ENCODE measurements around the gene ZNF630.
"Not testable (repeated sequence)": the region's sequence is repeated elsewhere in the genome, so short reads cannot be mapped to it uniquely, and the experiment has no call there.

The ZNF630 gene

GRCh38 chrX:48030237-48030636, 41.2 kb downstream of the ZNF630 start:
- H2AFZ ChIP-seq (ENCODE audit: low read length) = no peak overlapping the region
- no peaks in the 10 kb centered on the region for H3K9me3 ChIP-seq (ENCODE audit: insufficient read depth, low read depth, low read length)
- no peak overlapping the region for H3K4me3 ChIP-seq (ENCODE audit: low read length, poor library complexity, severe bottlenecking)
- no peaks in the 10 kb centered on the region for H3F3A ChIP-seq (ENCODE audit: low read depth)
- no peak overlapping the region for H3K4me2 ChIP-seq (ENCODE audit: low read depth, low read length, poor library complexity, severe bottlenecking)
- H3K9ac ChIP-seq (ENCODE audit: low read depth, low read length, poor library complexity, severe bottlenecking) = no peak overlapping the region
- H3K36me3 ChIP-seq (ENCODE audit: insufficient read depth, low read length) = no peaks in the 10 kb centered on the region
- TF ChIP-seq EZH2phosphoT487 (IDR thresholded peaks at IDR 0.05; ENCODE audit: borderline replicate concordance) = no peak
- no peak for TF ChIP-seq CTCF (conservative IDR thresholded peaks at IDR 0.05; ENCODE audit: low read length)
- no peaks in the 10 kb centered on the region for H3K79me2 ChIP-seq (ENCODE audit: insufficient read depth, low read length)
- no peaks in the 10 kb centered on the region for H3K4me1 ChIP-seq (ENCODE audit: insufficient read depth, low read length, poor library complexity, severe bottlenecking)
- H3K27me3 ChIP-seq (ENCODE audit: insufficient read depth, low read length, poor library complexity, severe bottlenecking) = no peaks in the 10 kb centered on the region
- no peaks in the 10 kb centered on the region for H4K20me1 ChIP-seq (ENCODE audit: insufficient read depth, low read length, poor library complexity, severe bottlenecking)
- H3K9me2 ChIP-seq (replicated peaks; ENCODE audit: low read depth, low read length) = no peaks in the 10 kb centered on the region

- no peaks in the 10 kb centered on the region for H3K79me2 ChIP-seq (ENCODE audit: insufficient read depth, low read length)
- H4K20me1 ChIP-seq (ENCODE audit: insufficient read depth, low read length, poor library complexity, severe bottlenecking) = no peaks in the 10 kb centered on the region
- TF ChIP-seq EZH2phosphoT487 (IDR thresholded peaks at IDR 0.05; ENCODE audit: borderline replicate concordance) = no peak
- TF ChIP-seq CTCF (conservative IDR thresholded peaks at IDR 0.05; ENCODE audit: low read length) = no peak
- no peaks in the 10 kb centered on the region for H3K4me1 ChIP-seq (ENCODE audit: insufficient read depth, low read length, poor library complexity, severe bottlenecking)
- no peaks in the 10 kb centered on the region for H3F3A ChIP-seq (ENCODE audit: low read depth)
- H3K4me2 ChIP-seq (ENCODE audit: low read depth, low read length, poor library complexity, severe bottlenecking) = no peak overlapping the region
- no peak overlapping the region for H3K9ac ChIP-seq (ENCODE audit: low read depth, low read length, poor library complexity, severe bottlenecking)
- no peak overlapping the region for H3K4me3 ChIP-seq (ENCODE audit: low read length, poor library complexity, severe bottlenecking)
- no peaks in the 10 kb centered on the region for H3K36me3 ChIP-seq (ENCODE audit: insufficient read depth, low read length)
- H2AFZ ChIP-seq (ENCODE audit: low read length) = no peak overlapping the region
- H3K9me3 ChIP-seq (ENCODE audit: insufficient read depth, low read depth, low read length) = no peaks in the 10 kb centered on the region
- no peaks in the 10 kb centered on the region for H3K27me3 ChIP-seq (ENCODE audit: insufficient read depth, low read length, poor library complexity, severe bottlenecking)
- H3K9me2 ChIP-seq (replicated peaks; ENCODE audit: low read depth, low read length) = no peaks in the 10 kb centered on the region
Observed at GRCh38 chrX:48028091-48028490, 43.3 kb downstream of the ZNF630 start.

- H3K4me3 ChIP-seq (ENCODE audit: low read length, poor library complexity, severe bottlenecking); H3K36me3 ChIP-seq (ENCODE audit: insufficient read depth, low read length); H3K79me2 ChIP-seq (ENCODE audit: insufficient read depth, low read length); H3K9me3 ChIP-seq (ENCODE audit: insufficient read depth, low read depth, low read length); H3K4me1 ChIP-seq (ENCODE audit: insufficient read depth, low read length, poor library complexity, severe bottlenecking); H3F3A ChIP-seq (ENCODE audit: low read depth); H4K20me1 ChIP-seq (ENCODE audit: insufficient read depth, low read length, poor library complexity, severe bottlenecking); H3K4me2 ChIP-seq (ENCODE audit: low read depth, low read length, poor library complexity, severe bottlenecking); H3K9ac ChIP-seq (ENCODE audit: low read depth, low read length, poor library complexity, severe bottlenecking); H2AFZ ChIP-seq (ENCODE audit: low read length); H3K9me2 ChIP-seq (replicated peaks; ENCODE audit: low read depth, low read length); H3K27me3 ChIP-seq (ENCODE audit: insufficient read depth, low read length, poor library complexity, severe bottlenecking): not testable (repeated sequence)
Observed at GRCh38 chrX:48027545-48027944, 43.9 kb downstream of the ZNF630 start.

- no peak overlapping the region for H3K4me2 ChIP-seq (ENCODE audit: low read depth, low read length, poor library complexity, severe bottlenecking)
- no peaks in the 10 kb centered on the region for H4K20me1 ChIP-seq (ENCODE audit: insufficient read depth, low read length, poor library complexity, severe bottlenecking)
- H3K9me3 ChIP-seq (ENCODE audit: insufficient read depth, low read depth, low read length) = no peaks in the 10 kb centered on the region
- no peaks in the 10 kb centered on the region for H3K9me2 ChIP-seq (replicated peaks; ENCODE audit: low read depth, low read length)
- H3K9ac ChIP-seq (ENCODE audit: low read depth, low read length, poor library complexity, severe bottlenecking) = no peak overlapping the region
- H3K4me3 ChIP-seq (ENCODE audit: low read length, poor library complexity, severe bottlenecking) = no peak overlapping the region
- no peaks in the 10 kb centered on the region for H3K79me2 ChIP-seq (ENCODE audit: insufficient read depth, low read length)
- no peaks in the 10 kb centered on the region for H3K27me3 ChIP-seq (ENCODE audit: insufficient read depth, low read length, poor library complexity, severe bottlenecking)
- peaks cover 2% of the 10 kb centered on the region for H3K4me1 ChIP-seq (ENCODE audit: insufficient read depth, low read length, poor library complexity, severe bottlenecking)
- TF ChIP-seq CTCF (conservative IDR thresholded peaks at IDR 0.05; ENCODE audit: low read length) (peak; percentile 60), EZH2phosphoT487 (IDR thresholded peaks at IDR 0.05; ENCODE audit: borderline replicate concordance) (no peak)
- no peaks in the 10 kb centered on the region for H3K36me3 ChIP-seq (ENCODE audit: insufficient read depth, low read length)
- no peak overlapping the region for H2AFZ ChIP-seq (ENCODE audit: low read length)
- H3F3A ChIP-seq (ENCODE audit: low read depth) = no peaks in the 10 kb centered on the region
Observed at GRCh38 chrX:48025561-48025960, 45.9 kb downstream of the ZNF630 start.

All from Loucy (cell line).